ENCODE data around the gene LTBP1.

LTBP1 gene

GRCh38 chr2:33217406-33217805 is 270.7 kb downstream of the LTBP1 start:
- ChIA-PET POLR2A (no interaction called here), CTCF (no interaction called here)
- DNase-seq (ENCODE audit: low read depth, low spot score), result no peak
- H3K4me3 ChIP-seq (ENCODE audit: low read depth, low read length), result no peak overlapping the region
- TF ChIP-seq, protein P1, sequence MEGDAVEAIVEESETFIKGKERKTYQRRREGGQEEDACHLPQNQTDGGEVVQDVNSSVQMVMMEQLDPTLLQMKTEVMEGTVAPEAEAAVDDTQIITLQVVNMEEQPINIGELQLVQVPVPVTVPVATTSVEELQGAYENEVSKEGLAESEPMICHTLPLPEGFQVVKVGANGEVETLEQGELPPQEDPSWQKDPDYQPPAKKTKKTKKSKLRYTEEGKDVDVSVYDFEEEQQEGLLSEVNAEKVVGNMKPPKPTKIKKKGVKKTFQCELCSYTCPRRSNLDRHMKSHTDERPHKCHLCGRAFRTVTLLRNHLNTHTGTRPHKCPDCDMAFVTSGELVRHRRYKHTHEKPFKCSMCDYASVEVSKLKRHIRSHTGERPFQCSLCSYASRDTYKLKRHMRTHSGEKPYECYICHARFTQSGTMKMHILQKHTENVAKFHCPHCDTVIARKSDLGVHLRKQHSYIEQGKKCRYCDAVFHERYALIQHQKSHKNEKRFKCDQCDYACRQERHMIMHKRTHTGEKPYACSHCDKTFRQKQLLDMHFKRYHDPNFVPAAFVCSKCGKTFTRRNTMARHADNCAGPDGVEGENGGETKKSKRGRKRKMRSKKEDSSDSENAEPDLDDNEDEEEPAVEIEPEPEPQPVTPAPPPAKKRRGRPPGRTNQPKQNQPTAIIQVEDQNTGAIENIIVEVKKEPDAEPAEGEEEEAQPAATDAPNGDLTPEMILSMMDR (IDR thresholded peaks at IDR 0.05; ENCODE audit: insufficient read depth, low read length, missing control alignments), result no peak

DNA sequence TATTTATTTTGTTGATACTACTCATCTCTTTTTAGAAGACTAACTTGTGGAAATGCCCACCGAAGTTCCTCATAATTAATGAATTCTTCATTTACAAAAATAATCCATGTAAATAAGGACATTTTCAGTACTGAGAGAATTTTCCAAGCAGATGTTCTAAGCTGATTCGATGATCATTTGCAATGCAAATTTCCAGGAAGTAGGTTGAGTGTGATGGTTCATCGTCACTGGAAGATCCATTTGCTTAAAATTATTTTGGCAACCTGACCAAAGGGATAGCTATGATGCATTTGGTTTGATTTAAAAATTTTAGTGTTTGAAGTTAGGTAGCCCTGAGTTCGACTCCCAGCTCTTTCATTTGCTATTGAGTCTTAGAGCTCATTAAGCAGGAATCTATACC is 272.4 kb downstream of the LTBP1 start:
- TF ChIP-seq, protein P1 (IDR thresholded peaks at IDR 0.05; ENCODE audit: insufficient read depth, low read length, missing control alignments), result no peak
- ChIA-PET CTCF (interaction anchor here (1.0 kb wide), 1 partner anchor 11 kb away, joined by 3 read pairs; no protein-coding TSS in a partner anchor), POLR2A (no interaction called here)
- no peak overlapping the region for H3K4me3 ChIP-seq (ENCODE audit: low read depth, low read length)
- DNase-seq (ENCODE audit: low read depth, low spot score), result no peak

DNA sequence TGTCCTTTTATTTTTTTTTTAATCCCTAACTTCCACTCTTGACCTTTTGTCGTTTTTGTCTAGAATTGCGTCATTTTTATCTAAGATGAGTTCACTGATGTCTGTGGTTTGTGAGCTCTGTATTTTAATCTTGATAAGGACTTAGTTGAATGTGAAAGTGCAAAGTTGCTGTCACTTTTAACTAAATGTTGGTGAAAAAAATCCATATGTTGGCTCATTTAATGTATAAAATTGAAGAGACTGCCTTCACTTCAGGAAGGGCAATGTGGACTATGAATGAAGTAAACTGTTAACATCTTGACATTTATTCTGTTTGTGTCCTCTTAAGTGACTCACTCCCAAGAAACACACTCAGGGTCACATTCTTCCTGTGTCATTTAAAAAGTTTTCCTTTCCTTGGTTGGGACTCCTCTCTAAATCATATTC is 273.1 kb downstream of the LTBP1 start:
- TF ChIP-seq, protein P1 (IDR thresholded peaks at IDR 0.05; ENCODE audit: insufficient read depth, low read length, missing control alignments), result no peak
- ChIA-PET POLR2A (no interaction called here), CTCF (no interaction called here)
- no peak for DNase-seq (ENCODE audit: low read depth, low spot score)
- H3K4me3 ChIP-seq (ENCODE audit: low read depth, low read length), result no peak overlapping the region

GRCh38 chr2:33220533-33220932 is 273.8 kb downstream of the LTBP1 start:
- ChIA-PET CTCF (interaction anchor here (0.6 to 1.2 kb wide), 2 partner anchors 10 to 59 kb away, joined by 3 read pairs; no protein-coding TSS in a partner anchor), POLR2A (no interaction called here)
- TF ChIP-seq, protein P1 (IDR thresholded peaks at IDR 0.05; ENCODE audit: insufficient read depth, low read length, missing control alignments), result no peak
- H3K4me3 ChIP-seq (ENCODE audit: low read depth, low read length), result no peak overlapping the region
- no peak for DNase-seq (ENCODE audit: low read depth, low spot score)

DNA sequence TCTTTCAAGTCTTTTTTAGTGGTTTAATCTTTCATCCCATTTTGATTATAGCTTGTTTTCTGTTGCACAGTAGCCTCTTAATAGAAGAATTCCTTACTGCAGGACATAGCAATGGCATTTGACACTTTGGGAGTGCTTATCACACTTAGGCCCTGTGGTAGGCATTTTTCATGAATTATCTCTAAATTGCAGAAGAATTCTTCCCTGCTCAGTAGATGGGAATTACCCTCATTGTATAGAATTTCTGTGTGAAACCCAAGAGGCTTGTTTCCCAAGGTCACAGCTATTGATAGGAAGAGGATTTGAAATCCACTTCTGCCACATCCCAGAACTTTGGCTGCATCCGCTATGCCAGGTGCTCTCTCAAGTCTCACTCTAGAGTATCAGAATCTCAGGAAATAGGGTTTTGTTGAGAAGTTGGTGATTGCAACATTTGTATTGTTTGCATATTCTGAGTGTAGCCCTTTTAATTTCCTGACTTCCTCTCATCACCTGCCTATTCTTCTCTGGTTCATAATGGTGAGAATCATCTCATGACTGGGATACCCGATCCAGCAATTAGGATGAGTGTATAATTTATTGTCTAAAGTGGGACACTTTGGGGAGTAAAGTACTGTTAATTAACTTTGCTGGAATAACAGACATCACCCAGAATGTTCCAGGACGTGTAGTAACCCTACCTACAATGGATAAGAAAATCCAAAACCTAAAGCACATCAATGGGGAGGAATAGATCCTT is 274.5 kb downstream of the LTBP1 start:
- no peak overlapping the region for H3K4me3 ChIP-seq (ENCODE audit: low read depth, low read length)
- ChIA-PET POLR2A (no interaction called here), CTCF (interaction anchor here (0.6 to 1.2 kb wide), 2 partner anchors 9 to 58 kb away, joined by 3 read pairs; no protein-coding TSS in a partner anchor)
- DNase-seq (ENCODE audit: low read depth, low spot score), result no peak
- TF ChIP-seq, protein P1 (IDR thresholded peaks at IDR 0.05; ENCODE audit: insufficient read depth, low read length, missing control alignments), result no peak

DNA sequence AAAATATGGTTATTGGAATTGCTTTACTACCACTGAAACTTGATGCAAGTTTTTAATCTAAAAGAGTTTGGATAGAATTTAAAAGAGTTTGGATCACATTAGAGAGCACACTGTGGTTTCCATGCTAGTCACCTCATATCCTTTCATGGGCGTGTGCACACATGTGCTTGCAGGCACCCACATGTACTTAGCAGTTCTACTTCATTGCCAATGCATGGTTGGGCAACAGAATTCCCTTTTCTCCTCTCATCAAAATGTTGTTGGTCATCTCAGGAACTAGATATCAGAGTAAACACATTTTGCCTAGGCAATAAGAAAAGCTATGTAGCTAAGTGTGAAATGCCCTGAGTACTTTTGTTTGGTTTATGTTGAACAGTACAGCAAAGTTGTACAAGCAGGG is 275.6 kb downstream of the LTBP1 start:
- TF ChIP-seq, protein P1 (IDR thresholded peaks at IDR 0.05; ENCODE audit: insufficient read depth, low read length, missing control alignments), result no peak
- ChIA-PET CTCF (no interaction called here), POLR2A (no interaction called here)
- H3K4me3 ChIP-seq (ENCODE audit: low read depth, low read length), result no peak overlapping the region
- DNase-seq (ENCODE audit: low read depth, low spot score), result no peak
